ENCODE results near the gene ANKRD35.

DNA sequence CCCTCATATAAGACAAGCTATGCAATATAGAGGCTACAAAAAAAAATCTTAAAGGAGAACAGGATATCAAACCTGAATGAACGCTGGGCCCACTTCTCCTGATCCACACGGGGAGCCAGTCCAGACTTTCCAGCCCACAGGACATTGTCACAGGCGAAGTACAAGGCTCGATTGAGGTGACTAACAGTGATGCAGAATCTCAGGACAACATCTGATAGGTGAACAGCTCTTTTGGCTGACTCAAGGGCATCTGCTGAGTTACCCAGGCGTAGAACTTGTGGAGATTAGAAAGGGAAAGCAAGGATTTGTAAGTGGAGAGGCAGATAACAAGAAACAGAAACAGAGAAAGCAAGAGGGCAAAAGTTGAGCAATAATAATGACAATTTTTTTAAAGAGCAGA lies 31.1 kb upstream of the ANKRD35 start:
- no peak for TF ChIP-seq ZC3H10 (CRISPR knock-in tag; IDR thresholded peaks at IDR 0.05)
- TF ChIP-seq PPARA (CRISPR knock-in tag; IDR thresholded peaks at IDR 0.05; ENCODE audit: borderline replicate concordance), result no peak
- no peak for TF ChIP-seq ZNF70 (CRISPR knock-in tag; IDR thresholded peaks at IDR 0.05)
- no peak for TF ChIP-seq OSR1 (CRISPR knock-in tag; IDR thresholded peaks at IDR 0.05)
- TF ChIP-seq, protein P1, sequence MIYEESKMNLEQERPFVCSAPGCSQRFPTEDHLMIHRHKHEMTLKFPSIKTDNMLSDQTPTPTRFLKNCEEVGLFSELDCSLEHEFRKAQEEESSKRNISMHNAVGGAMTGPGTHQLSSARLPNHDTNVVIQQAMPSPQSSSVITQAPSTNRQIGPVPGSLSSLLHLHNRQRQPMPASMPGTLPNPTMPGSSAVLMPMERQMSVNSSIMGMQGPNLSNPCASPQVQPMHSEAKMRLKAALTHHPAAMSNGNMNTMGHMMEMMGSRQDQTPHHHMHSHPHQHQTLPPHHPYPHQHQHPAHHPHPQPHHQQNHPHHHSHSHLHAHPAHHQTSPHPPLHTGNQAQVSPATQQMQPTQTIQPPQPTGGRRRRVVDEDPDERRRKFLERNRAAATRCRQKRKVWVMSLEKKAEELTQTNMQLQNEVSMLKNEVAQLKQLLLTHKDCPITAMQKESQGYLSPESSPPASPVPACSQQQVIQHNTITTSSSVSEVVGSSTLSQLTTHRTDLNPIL (CRISPR knock-in tag; IDR thresholded peaks at IDR 0.05; ENCODE audit: low read depth), result no peak
